ENCODE measurements around the gene ZNF460.

ZNF460 gene

GRCh38 chr19:57280962-57281400, 696 bp downstream of the ZNF460 start:
- DNase-seq = peak in 1 of 2 experiments; percentile 7

GRCh38 chr19:57282011-57282643, 1.8 kb downstream of the ZNF460 start:
- no peak for DNase-seq

- DNase-seq = no peak
Observed at GRCh38 chr19:57288373-57288772, 8.1 kb downstream of the ZNF460 start.

- DNase-seq = no peak
Observed at GRCh38 chr19:57290970-57291369, 10.7 kb downstream of the ZNF460 start.

GRCh38 chr19:57292547-57292946, 12.3 kb downstream of the ZNF460 start:
- DNase-seq = no peak

GRCh38 chr19:57293719-57294118, 13.4 kb downstream of the ZNF460 start:
- no peak for DNase-seq

- DNase-seq = no peak
Observed at GRCh38 chr19:57302020-57302465, 21.8 kb downstream of the ZNF460 start.

GRCh38 chr19:57302727-57303401, 22.6 kb downstream of the ZNF460 start:
- no peak for DNase-seq

- no peak for DNase-seq
Observed at GRCh38 chr19:57305056-57305455, 24.8 kb downstream of the ZNF460 start.

GRCh38 chr19:57308514-57308913, 28.2 kb downstream of the ZNF460 start:
- DNase-seq = no peak

- DNase-seq = no peak
Observed at GRCh38 chr19:57310792-57311191, 30.5 kb downstream of the ZNF460 start.

- no peak for DNase-seq
Observed at GRCh38 chr19:57314146-57314545, 33.9 kb downstream of the ZNF460 start.

GRCh38 chr19:57317503-57317902, 37.2 kb downstream of the ZNF460 start:
- DNase-seq = no peak

GRCh38 chr19:57319869-57320179, 39.5 kb downstream of the ZNF460 start:
- no peak for DNase-seq

- DNase-seq = peak; percentile 93 to 97
Observed at GRCh38 chr19:57320180-57321084, 40.1 kb downstream of the ZNF460 start, which contains the start of gene ZNF543. Gene ZNF543, plus strand, starts transcription at chr19:57320472. Its CDS starts 382 bp downstream, at chr19:57320854.

GRCh38 chr19:57321116-57321515, 40.8 kb downstream of the ZNF460 start:
- DNase-seq = no peak

- no peak for DNase-seq
Observed at GRCh38 chr19:57321751-57322150, 41.5 kb downstream of the ZNF460 start.

GRCh38 chr19:57324992-57325391, 44.7 kb downstream of the ZNF460 start:
- no peak for DNase-seq

- DNase-seq = no peak
Observed at GRCh38 chr19:57327993-57328392, 47.7 kb downstream of the ZNF460 start.

- no peak for DNase-seq
Observed at GRCh38 chr19:57334191-57334590, 53.9 kb downstream of the ZNF460 start.

GRCh38 chr19:57338877-57339276, 58.6 kb downstream of the ZNF460 start:
- DNase-seq = no peak

GRCh38 chr19:57342582-57342981, 62.3 kb downstream of the ZNF460 start:
- no peak for DNase-seq

Data from NCI-H446 (cell line).